ENCODE results near the gene MEX3C. TPM values are rescaled to one million over a fixed set of nuclear protein-coding genes. Genes with fewer than 3 reads are reported as not detected.

Gene MEX3C
- polyA plus RNA-seq, 1 donor from 2014 or later = 58.6 TPM

- Histone ChIP-seq H3K4me2 (ENCODE audit: low read length) (no peak overlapping the region), H3K9ac (ENCODE audit: low read length) (no peak overlapping the region), H3K9me2 (ENCODE audit: insufficient read depth, low read length) (no peaks in the 10 kb centered on the region), H3K27ac (ENCODE audit: low read length) (no peak overlapping the region), H3K79me2 (replicated peaks; ENCODE audit: insufficient read depth, low read length) (no peaks in the 10 kb centered on the region), H2AFZ (ENCODE audit: low read depth, low read length) (no peak overlapping the region), H3K27me3 (ENCODE audit: insufficient read depth, low read depth, low read length) (no peaks in the 10 kb centered on the region), H3K9me3 (ENCODE audit: low read length) (no peaks in the 10 kb centered on the region), H3K4me3 (ENCODE audit: low read length) (no peak overlapping the region), H3F3A (ENCODE audit: insufficient read depth, low read length, poor library complexity, severe bottlenecking) (no peaks in the 10 kb centered on the region), H4K20me1 (ENCODE audit: insufficient read depth) (no peaks in the 10 kb centered on the region), H3K36me3 (ENCODE audit: insufficient read depth, low read length) (no peaks in the 10 kb centered on the region)
- TF ChIP-seq RAD21 (conservative IDR thresholded peaks at IDR 0.05) (no peak), EZH2 (IDR thresholded peaks at IDR 0.05; ENCODE audit: borderline replicate concordance, insufficient read depth, low read length, poor library complexity, severe bottlenecking) (no peak), EP300 (conservative IDR thresholded peaks at IDR 0.05; ENCODE audit: poor library complexity, severe bottlenecking) (no peak)
- TF ChIP-seq, protein P1, sequence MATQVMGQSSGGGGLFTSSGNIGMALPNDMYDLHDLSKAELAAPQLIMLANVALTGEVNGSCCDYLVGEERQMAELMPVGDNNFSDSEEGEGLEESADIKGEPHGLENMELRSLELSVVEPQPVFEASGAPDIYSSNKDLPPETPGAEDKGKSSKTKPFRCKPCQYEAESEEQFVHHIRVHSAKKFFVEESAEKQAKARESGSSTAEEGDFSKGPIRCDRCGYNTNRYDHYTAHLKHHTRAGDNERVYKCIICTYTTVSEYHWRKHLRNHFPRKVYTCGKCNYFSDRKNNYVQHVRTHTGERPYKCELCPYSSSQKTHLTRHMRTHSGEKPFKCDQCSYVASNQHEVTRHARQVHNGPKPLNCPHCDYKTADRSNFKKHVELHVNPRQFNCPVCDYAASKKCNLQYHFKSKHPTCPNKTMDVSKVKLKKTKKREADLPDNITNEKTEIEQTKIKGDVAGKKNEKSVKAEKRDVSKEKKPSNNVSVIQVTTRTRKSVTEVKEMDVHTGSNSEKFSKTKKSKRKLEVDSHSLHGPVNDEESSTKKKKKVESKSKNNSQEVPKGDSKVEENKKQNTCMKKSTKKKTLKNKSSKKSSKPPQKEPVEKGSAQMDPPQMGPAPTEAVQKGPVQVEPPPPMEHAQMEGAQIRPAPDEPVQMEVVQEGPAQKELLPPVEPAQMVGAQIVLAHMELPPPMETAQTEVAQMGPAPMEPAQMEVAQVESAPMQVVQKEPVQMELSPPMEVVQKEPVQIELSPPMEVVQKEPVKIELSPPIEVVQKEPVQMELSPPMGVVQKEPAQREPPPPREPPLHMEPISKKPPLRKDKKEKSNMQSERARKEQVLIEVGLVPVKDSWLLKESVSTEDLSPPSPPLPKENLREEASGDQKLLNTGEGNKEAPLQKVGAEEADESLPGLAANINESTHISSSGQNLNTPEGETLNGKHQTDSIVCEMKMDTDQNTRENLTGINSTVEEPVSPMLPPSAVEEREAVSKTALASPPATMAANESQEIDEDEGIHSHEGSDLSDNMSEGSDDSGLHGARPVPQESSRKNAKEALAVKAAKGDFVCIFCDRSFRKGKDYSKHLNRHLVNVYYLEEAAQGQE (IDR thresholded peaks at IDR 0.05; ENCODE audit: borderline replicate concordance) = no peak
Measured at GRCh38 chr18:51132256-51132935, 65.1 kb downstream of the MEX3C start.

DNA sequence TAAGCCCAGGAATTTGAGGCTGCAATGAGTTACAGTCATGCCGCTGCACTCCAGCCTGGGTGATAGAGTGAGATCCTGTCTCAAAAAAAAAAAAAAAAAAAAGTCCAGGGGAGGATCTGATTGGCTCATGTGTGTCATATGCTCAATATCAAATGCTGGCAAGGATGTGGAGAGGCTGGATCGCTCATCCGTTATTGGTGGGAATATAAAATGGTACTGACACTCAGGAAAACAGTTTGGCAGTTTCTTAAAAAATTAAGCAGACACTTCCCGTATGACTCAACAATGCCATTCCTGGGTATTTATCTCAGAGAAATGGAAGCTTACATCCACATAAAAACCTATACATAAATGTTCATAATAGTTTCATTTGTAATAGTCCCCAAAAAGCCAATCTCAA, 68.9 kb downstream of the MEX3C start:
- no peaks in the 10 kb centered on the region for H3K9me3 ChIP-seq (ENCODE audit: low read length)

More for the DNA sequence above, 68.9 kb downstream of the MEX3C start:
- no peaks in the 10 kb centered on the region for H3K9me2 ChIP-seq (ENCODE audit: insufficient read depth, low read length)
- H3K27ac ChIP-seq (ENCODE audit: low read length) = no peak overlapping the region
- no peaks in the 10 kb centered on the region for H3K36me3 ChIP-seq (ENCODE audit: insufficient read depth, low read length)
- H3K79me2 ChIP-seq (replicated peaks; ENCODE audit: insufficient read depth, low read length) = no peaks in the 10 kb centered on the region
- H3K4me2 ChIP-seq (ENCODE audit: low read length) = no peak overlapping the region
- no peaks in the 10 kb centered on the region for H4K20me1 ChIP-seq (ENCODE audit: insufficient read depth)
- no peaks in the 10 kb centered on the region for H3K27me3 ChIP-seq (ENCODE audit: insufficient read depth, low read depth, low read length)
- H2AFZ ChIP-seq (ENCODE audit: low read depth, low read length) = no peak overlapping the region
- TF ChIP-seq TAF1 (IDR thresholded peaks at IDR 0.05; ENCODE audit: low read depth) (no peak), POLR2AphosphoS5 (IDR thresholded peaks at IDR 0.05) (no peak), EZH2 (IDR thresholded peaks at IDR 0.05; ENCODE audit: borderline replicate concordance, insufficient read depth, low read length, poor library complexity, severe bottlenecking) (no peak), MXI1 (conservative IDR thresholded peaks at IDR 0.05; ENCODE audit: poor library complexity, severe bottlenecking) (no peak), EP300 (conservative IDR thresholded peaks at IDR 0.05; ENCODE audit: poor library complexity, severe bottlenecking) (no peak), RAD21 (conservative IDR thresholded peaks at IDR 0.05) (no peak), CTCF (IDR thresholded peaks at IDR 0.05; ENCODE audit: poor library complexity, severe bottlenecking) (no peak), SMC3 (conservative IDR thresholded peaks at IDR 0.05; ENCODE audit: poor library complexity) (no peak)
- TF ChIP-seq, protein P1 (IDR thresholded peaks at IDR 0.05; ENCODE audit: borderline replicate concordance) = no peak
- no peaks in the 10 kb centered on the region for H3F3A ChIP-seq (ENCODE audit: insufficient read depth, low read length, poor library complexity, severe bottlenecking)
- no peak overlapping the region for H3K9ac ChIP-seq (ENCODE audit: low read length)
- no peak overlapping the region for H3K4me3 ChIP-seq (ENCODE audit: low read length)

Measured in neural cell (in vitro differentiated cells).